Measurements from ENCODE around the gene GIMAP2.

GIMAP2 gene

DNA sequence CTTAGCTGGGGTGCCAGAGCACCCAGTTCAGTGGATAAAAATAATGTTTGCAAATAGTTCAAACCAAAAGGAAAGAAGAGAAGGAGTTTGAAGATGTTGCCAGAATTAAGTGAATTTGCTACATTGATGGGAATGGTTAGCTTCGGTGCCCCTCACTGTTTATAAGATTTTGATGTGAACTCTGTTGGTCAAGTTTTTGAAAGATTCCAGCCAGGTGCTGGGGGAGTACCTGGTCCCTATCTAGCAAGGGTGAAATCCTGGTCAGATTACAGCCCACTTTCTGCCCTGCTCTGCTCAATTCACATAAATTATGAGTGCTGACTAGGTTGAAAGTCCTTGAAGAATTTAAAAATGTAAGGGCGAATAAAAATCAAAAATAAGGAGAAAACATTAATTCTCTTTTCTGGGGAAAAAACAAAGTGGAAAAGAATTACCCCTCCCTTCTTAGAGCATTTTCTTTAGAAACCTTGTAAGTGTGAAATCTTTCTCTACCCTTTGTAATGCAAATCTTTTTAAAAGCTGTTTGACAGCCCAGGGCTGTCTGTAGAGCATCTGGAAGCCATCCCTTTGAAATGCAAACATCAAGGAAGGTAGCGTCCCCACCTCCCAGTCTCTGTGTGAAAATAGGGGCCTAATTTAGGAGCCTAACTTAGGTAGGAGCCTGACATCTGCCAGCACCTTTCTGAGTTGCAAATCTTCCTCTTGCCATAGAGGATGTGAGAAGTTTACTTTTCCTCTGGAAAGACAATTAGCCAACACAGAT is 50.3 kb downstream of the GIMAP2 start:
- DNase-seq, result no peak

DNA sequence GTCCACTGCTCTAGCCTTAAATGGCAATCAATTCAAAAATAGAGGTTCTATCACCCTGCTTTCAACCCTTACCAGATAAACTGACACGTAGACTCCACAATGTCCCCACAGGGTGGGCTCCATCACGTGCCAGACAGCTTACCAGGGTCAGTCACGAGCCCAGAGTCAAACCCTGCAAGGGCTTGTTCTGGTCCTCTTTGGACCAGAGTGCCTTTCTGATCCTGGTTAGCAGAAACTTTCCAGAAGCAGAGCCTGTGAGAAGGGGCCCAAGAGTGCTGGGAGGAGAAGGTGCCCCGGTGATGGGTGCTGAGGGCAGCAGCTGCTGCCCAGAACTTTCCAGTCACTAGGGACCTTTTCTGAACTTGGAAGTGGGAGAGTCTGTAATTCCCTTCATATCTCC is 51.4 kb downstream of the GIMAP2 start:
- no peak for DNase-seq

DNA sequence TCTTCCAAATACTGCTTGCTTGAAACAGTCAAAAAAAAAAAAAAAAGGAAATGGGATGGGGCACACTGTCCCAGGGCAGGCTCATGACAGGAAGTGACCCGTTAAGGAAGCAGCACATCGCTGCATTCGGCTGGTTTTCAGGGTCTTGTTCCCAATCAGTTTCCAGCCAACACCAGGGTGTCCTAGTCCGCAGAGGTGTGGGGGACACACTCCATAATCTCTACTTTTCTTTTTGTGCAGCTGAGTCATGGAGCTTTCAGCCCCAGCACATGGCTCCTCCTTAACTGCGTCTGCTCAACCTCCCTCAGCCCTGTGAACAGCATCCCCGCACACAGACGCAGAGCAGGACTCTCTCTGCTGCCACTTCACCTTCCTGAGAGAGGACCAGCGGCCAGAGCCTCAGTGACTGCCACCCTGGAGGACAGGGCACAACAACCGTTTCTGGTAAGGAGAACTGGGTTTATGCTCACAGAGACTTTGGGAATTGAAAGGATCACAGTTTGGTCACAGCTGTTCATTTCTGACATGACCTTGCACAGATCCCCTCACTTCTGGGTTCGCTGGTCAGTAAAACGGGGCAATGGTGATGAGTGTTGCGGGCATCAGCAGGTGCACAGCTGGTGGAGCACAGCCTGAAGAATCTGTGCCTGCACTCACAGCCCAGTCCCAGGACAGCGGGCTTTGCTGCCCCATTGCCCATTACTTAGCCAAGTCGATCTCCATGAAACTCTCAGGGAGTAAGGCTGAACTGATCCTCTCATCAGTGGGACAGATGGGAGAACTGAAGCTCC is 52.0 kb downstream of the GIMAP2 start, which contains the start of gene GIMAP5:
Gene GIMAP5 (plus strand): TSS at position 154 of the 791 bp plus-strand sequence. CDS start 3,467 bp downstream, outside the sequence.
- DNase-seq, result no peak

DNA sequence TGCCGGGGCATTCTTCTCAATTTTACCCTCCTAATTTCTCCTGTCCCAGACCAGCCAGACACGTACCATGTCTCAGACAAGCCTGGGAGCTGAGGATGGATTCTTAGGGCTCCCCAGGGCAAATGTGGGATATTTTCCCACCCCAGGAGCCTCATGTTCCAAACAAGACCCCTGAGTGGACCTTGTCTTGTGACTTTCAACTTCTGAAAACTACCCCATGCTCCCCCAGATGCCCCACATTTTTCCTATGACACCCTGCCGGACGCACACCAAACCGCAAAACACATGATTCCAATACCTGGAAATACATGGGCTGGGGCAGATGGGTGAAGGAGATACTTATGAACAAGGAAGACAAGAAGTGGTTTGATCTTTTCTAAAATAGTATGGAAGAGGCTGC is 52.6 kb downstream of the GIMAP2 start:
- DNase-seq, result no peak

DNA sequence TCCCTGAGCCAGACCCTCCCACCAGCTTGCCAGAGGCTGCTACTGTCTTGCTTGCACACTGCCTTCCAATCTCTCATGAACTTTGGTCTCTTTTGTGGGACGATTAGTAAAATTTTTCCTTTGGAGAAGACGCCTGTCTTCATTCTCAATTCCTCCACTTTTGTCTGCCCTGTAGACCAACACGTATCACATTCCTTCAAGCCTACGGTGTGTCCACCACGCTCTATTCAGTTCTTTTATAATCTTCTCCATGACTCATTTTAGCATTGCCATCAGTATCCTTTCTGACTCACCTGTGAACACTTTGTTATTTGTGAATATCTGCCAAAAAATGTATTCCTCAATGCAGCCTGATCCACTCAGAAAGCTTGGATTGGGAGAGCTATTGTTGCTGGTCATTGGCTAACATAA is 53.1 kb downstream of the GIMAP2 start:
- no peak for DNase-seq

DNA sequence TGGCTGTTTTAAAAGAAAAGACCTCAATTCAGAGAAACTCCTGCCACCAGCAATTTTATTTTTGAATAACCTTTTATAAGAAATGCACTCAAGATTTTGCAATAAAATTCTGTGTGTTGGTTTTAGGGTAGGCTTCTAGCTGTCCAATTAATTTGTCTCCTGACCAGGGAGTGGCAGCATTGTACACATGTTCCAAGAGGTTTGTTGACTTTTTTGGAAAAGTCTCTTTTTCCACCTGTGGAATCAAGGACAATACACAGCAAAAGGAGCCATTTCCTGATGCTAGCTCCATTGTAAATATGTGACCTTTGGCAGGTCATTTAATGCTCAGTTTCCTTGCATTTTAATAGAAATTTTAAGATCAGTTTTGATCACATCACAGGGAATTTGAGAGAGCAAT is 53.5 kb downstream of the GIMAP2 start:
- no peak for DNase-seq

DNA sequence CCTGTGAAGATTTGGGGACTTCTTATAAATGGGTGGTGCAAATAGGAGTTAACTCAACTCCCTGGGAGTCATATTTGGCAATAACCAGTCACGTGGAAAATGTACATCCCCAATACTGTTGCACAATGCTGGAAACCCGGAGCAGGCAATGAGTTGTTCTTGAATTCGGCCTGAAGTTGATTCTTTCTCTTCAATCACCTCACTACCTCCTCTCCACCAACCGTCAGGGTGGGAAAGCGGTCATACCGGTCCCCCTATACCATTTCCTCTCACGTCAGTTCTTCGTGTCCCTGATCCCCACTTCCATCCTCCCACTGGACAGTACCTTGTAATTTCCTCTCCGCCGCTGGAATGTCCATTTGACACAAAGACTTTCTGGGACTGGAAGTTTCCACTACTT is 54.5 kb downstream of the GIMAP2 start:
- no peak for DNase-seq

DNA sequence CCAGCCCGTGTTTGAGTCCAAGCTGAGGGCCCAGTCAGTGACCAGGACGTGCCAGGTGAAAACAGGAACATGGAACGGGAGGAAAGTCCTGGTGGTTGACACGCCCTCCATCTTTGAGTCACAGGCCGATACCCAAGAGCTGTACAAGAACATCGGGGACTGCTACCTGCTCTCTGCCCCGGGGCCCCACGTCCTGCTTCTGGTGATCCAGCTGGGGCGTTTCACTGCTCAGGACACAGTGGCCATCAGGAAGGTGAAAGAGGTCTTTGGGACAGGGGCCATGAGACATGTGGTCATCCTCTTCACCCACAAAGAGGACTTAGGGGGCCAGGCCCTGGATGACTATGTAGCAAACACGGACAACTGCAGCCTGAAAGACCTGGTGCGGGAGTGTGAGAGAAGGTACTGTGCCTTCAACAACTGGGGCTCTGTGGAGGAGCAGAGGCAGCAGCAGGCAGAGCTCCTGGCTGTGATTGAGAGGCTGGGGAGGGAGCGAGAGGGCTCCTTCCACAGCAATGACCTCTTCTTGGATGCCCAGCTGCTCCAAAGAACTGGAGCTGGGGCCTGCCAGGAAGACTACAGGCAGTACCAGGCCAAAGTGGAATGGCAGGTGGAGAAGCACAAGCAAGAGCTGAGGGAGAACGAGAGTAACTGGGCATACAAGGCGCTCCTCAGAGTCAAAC is 56.9 kb downstream of the GIMAP2 start:
- no peak for DNase-seq
